ENCODE data around the gene LAMB1. TPM values are rescaled to one million over a fixed set of nuclear protein-coding genes. Genes with fewer than 3 reads are reported as not detected.

Gene LAMB1
- total RNA-seq, 2 donors from 2014 or later = 91.6 to 130 TPM

DNA sequence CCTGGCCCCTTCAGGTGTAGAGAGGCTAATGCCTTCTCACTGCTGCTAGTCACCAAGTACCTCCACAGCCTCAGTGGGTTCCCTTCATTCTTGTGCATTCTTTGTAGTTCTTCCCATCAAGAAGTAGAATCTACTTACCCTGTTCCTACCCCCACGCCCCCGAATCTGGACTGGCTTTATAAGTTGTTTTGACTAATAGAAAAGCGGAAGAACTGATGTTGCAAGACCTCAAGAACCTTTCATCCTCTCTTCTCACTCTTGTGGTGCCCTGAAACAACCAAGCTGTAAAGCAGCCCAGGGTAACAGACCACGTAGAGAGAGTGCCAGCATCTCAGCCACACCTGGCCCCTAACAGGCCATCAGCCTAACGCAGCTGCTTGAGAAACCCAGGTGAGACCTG lies 23.2 kb upstream of the LAMB1 start:
- H3K27ac ChIP-seq = no peak overlapping the region
- H3K4me3 ChIP-seq = no peak overlapping the region
- ATAC-seq = no peak
- no peak for DNase-seq
- intact Hi-C loops (cut with DNase I) = no loop called here
- no peaks in the 10 kb centered on the region for H3K4me1 ChIP-seq
- TF ChIP-seq POLR2A (IDR thresholded peaks at IDR 0.05) = no peak
- TF ChIP-seq, protein P1, sequence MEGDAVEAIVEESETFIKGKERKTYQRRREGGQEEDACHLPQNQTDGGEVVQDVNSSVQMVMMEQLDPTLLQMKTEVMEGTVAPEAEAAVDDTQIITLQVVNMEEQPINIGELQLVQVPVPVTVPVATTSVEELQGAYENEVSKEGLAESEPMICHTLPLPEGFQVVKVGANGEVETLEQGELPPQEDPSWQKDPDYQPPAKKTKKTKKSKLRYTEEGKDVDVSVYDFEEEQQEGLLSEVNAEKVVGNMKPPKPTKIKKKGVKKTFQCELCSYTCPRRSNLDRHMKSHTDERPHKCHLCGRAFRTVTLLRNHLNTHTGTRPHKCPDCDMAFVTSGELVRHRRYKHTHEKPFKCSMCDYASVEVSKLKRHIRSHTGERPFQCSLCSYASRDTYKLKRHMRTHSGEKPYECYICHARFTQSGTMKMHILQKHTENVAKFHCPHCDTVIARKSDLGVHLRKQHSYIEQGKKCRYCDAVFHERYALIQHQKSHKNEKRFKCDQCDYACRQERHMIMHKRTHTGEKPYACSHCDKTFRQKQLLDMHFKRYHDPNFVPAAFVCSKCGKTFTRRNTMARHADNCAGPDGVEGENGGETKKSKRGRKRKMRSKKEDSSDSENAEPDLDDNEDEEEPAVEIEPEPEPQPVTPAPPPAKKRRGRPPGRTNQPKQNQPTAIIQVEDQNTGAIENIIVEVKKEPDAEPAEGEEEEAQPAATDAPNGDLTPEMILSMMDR (IDR thresholded peaks at IDR 0.05) = no peak
- no peaks in the 10 kb centered on the region for H3K27me3 ChIP-seq
- WGBS, 2 donors = 93 to 94% methylated on average over 5 of the region's 5 CpGs
- H3K9me3 ChIP-seq = no peaks in the 10 kb centered on the region
- H3K36me3 ChIP-seq (replicated peaks in 1 of 2; ENCODE audit: insufficient read depth in 1 of 2, low read depth in 2 of 2) = no peaks in the 10 kb centered on the region

DNA sequence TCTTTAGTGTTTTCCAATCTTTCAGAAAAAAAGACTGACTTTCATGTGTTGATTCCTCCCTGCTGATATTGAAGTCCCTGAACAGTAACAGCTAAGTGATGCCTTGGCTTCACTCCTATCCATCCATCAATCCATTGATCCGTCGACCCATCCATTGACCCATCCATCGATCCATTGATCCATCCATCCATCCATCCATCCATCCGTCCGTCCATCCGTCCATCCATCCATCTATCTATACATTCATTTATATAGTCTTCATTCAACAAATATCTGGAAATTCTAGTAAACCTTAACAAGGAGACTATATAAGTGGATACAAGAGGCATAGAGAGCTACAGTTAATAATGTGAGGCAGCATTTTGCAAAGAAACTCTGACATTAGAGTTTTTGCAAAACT lies 21.6 kb upstream of the LAMB1 start:
- no peak overlapping the region for H3K27ac ChIP-seq
- ATAC-seq (no peak), DNase-seq (no peak)
- H3K9me3 ChIP-seq = no peaks in the 10 kb centered on the region
- H3K27me3 ChIP-seq = no peaks in the 10 kb centered on the region
- H3K4me1 ChIP-seq = no peaks in the 10 kb centered on the region
- TF ChIP-seq, protein P1 (IDR thresholded peaks at IDR 0.05) = no peak
- no peak for TF ChIP-seq POLR2A (IDR thresholded peaks at IDR 0.05)
- H3K4me3 ChIP-seq = no peak overlapping the region
- intact Hi-C loops (cut with DNase I) = no loop called here
- 84 to 89% methylated on average over 6 of the region's 6 CpGs for WGBS, 2 donors
- no peaks in the 10 kb centered on the region for H3K36me3 ChIP-seq (replicated peaks in 1 of 2; ENCODE audit: insufficient read depth in 1 of 2, low read depth in 2 of 2)

DNA sequence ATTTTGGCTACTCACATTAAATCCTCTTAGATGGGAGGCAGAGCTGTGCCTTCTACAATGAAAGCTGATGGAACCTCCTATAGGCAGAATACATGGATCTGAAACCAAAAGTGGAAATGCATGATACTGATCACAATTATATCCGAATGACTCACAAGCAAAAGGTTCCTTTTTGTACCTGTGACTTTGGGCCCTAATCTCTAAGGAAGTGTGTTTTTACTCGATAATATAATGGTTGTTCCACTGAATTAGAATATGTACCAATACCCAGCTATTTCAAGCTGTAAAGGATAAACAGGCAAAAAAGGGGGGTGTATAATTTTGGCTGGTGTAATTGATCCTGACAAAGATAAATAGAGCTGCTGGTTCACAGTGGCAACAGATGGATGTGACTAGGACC lies 17.6 kb upstream of the LAMB1 start:
- H3K4me1 ChIP-seq = peaks cover 10% of the 10 kb centered on the region
- WGBS, 2 donors = 83 to 92% methylated on average over 2 of the region's 2 CpGs
- ATAC-seq (no peak), DNase-seq (no peak)
- intact Hi-C loops (cut with DNase I) = no loop called here
- no peaks in the 10 kb centered on the region for H3K9me3 ChIP-seq
- no peak overlapping the region for H3K4me3 ChIP-seq
- H3K27me3 ChIP-seq = no peaks in the 10 kb centered on the region
- no peak for TF ChIP-seq POLR2A (IDR thresholded peaks at IDR 0.05)
- TF ChIP-seq, protein P1 (IDR thresholded peaks at IDR 0.05) = no peak
- no peaks in the 10 kb centered on the region for H3K36me3 ChIP-seq (replicated peaks in 1 of 2; ENCODE audit: insufficient read depth in 1 of 2, low read depth in 2 of 2)
- no peak overlapping the region for H3K27ac ChIP-seq

DNA sequence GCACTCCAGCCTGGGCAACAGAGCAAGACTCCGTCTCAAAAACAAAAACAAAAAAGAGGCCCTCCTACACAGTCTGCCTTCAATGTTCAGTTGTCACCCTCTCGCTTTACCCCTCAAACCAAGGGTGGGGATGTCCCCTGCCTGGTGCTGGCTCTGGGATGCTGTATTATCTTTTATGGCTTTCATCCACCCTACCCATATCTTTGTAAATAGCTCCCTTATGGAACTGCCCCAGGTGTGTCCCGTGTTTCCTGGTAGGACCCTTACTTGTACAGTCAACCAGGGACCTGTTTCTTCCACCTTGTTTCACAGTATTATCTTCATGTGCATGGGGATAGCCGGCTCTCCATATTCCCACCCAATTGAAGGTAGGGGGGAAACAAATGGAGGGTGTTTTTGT lies 15.7 kb upstream of the LAMB1 start:
- H3K4me1 ChIP-seq = peaks cover 26% of the 10 kb centered on the region
- no peaks in the 10 kb centered on the region for H3K27me3 ChIP-seq
- intact Hi-C loops (cut with DNase I) = no loop called here
- no peaks in the 10 kb centered on the region for H3K36me3 ChIP-seq (replicated peaks in 1 of 2; ENCODE audit: insufficient read depth in 1 of 2, low read depth in 2 of 2)
- no peak overlapping the region for H3K27ac ChIP-seq
- WGBS, 2 donors = 90 to 96% methylated on average over 4 of the region's 4 CpGs
- no peak for ATAC-seq
- no peak overlapping the region for H3K4me3 ChIP-seq
- no peak for DNase-seq
- TF ChIP-seq, protein P1 (IDR thresholded peaks at IDR 0.05) = no peak
- no peak for TF ChIP-seq POLR2A (IDR thresholded peaks at IDR 0.05)
- no peaks in the 10 kb centered on the region for H3K9me3 ChIP-seq

DNA sequence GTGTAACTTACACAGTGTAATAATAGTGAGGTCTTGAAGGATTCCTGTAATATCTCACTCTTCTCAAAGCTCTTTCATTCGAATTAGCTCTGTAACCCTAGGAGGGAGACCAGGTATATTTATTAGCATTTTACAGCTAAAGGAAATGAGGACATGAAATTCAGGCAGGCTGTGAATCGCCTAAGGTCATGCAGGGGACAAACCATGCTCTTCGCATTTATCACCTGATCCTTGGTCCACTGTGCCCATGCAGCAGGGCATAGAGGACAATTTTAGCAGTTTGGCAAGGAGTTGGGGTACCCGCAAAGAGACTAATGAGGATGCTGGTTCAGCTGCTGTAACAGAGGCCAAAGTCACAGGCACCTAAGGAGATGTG lies 14.8 kb upstream of the LAMB1 start:
- DNase-seq (no peak), ATAC-seq (no peak)
- intact Hi-C loops (cut with DNase I) = no loop called here
- no peaks in the 10 kb centered on the region for H3K27me3 ChIP-seq
- no peak overlapping the region for H3K4me3 ChIP-seq
- H3K27ac ChIP-seq = no peak overlapping the region
- TF ChIP-seq POLR2A (IDR thresholded peaks at IDR 0.05) = no peak
- TF ChIP-seq, protein P1 (IDR thresholded peaks at IDR 0.05) = no peak
- H3K36me3 ChIP-seq (replicated peaks in 1 of 2; ENCODE audit: insufficient read depth in 1 of 2, low read depth in 2 of 2) = no peaks in the 10 kb centered on the region
- WGBS, 2 donors = 73 to 87% methylated on average over 4 of the region's 4 CpGs
- no peaks in the 10 kb centered on the region for H3K9me3 ChIP-seq
- H3K4me1 ChIP-seq = peaks cover 29% of the 10 kb centered on the region

Measured in body of pancreas (tissue), 4 donors.